Rectal smooth muscle tissue (tissue), 1 donor: Measurements from ENCODE around the gene DNAJC21.

Source experiments
- H3K27ac ChIP-seq: one replicate; pipeline ENCODE4 v1.7.0; 2013; ENCODE audit warnings: low read depth, low read length, inconsistent platforms
- H3K27me3 ChIP-seq: one replicate; pipeline ENCODE4 v1.7.0; 2013; ENCODE audit warnings: low read length; ENCODE audit not compliant: control insufficient read depth, insufficient read depth
- H3K36me3 ChIP-seq: one replicate; pipeline ENCODE4 v1.7.0; 2013; ENCODE audit warnings: low read length; ENCODE audit not compliant: control insufficient read depth, insufficient read depth
- H3K4me1 ChIP-seq: one replicate; pipeline ENCODE4 v1.7.0; 2013; ENCODE audit warnings: low read length; ENCODE audit not compliant: control insufficient read depth, insufficient read depth
- H3K4me3 ChIP-seq: one replicate; pipeline ENCODE4 v1.7.0; 2013; ENCODE audit warnings: low read length
- H3K9ac ChIP-seq: one replicate; pipeline ENCODE4 v1.7.0; 2013; ENCODE audit warnings: low read length

Gene DNAJC21

DNA sequence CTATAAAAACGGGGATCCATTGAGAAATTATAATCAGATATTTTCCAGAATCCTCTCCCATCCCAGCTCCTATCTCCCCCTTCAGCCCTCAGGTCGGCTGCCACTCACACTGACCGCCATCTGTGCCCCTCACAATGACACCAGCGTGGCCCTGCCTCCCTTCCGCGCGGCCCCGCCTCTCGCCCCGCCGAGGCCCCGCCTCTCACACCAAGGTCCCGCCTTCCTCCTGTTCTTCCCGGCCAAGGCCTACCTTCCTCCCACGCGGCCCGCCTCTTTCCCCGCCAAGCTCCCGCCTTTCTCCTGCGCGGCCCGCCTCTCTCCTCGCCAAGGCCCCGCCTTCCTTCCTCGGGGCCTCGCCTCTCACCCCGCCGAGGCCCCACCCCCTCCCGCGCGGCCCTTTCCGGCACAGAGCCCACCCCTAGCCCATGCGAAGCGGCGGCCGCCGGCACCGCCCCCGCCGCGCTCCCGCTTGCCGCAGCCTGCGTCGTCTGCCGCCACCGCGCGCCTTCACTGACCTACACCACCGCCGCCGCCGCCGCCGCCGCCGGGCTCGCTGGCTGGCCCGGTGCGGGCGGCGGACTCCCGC, at the start of gene DNAJC21:
DNAJC21 (plus strand) TSS at position 426 of the 586 bp plus-strand sequence. CDS start 261 bp downstream, outside the sequence.
- Histone ChIP-seq H3K4me3 (peak within 1 kb of the TSS; percentile 77), H3K27ac (peak within 1 kb of the TSS; percentile 89), H3K4me1 (peaks cover 7% of the 10 kb centered on the region), H3K27me3 (no peaks in the 10 kb centered on the region), H3K9ac (peak within 1 kb of the TSS; percentile 90), H3K36me3 (no peaks in the 10 kb centered on the region)

DNA sequence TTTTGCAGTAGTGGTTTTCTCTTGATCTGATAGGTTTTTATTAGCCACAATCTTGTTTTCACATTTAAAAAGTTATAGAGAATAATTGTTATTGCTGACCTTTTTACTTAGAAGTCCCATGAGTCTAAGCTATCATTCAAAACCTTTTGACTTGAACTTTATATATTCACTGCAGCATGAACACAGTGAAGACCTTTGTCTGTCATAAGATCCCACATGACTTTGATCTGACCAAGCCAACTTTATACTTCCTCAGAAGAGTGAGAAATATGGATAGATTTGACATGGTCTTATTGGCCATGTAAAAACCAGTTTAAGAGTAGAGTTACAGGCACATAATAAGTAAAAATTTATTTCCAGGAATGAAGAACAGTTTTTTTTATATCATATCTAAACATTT, 48.1 kb upstream of the DNAJC21 start:
- Histone ChIP-seq H3K9ac (no peak overlapping the region), H3K4me1 (no peaks in the 10 kb centered on the region)

DNA sequence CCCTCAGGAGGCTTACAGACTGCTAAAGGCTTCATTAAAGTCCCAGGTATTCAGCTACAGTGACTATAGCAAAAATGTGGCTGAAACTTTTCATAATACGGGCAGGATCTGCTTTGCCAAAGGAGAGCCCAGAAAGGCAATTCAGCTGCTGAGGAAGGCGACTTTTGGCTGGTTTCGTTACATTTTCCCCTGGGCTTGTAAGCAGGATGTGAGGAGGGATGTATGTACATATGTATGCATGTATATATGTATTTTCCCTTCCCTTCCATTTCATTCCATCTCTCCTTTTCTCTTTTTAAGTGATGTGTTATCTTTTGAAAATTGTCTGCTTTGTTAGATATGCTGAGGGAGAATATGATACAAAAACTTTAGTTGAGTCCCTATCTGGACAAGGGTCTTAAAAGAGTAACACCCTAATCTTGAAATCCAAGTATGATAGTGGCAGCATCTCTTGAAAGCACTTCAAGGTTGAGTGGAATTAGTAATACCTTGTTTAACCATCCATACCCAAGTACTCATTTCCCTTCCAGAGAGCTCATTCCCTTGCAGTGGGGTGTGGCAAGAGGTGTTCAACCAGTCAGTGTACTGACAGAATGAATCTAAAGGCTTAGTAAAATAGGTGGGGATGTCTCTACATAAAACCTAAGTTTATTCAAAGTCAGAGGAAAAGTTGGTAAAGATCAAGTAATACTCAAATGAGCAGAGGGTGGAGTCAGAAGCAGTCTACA, 42.8 kb upstream of the DNAJC21 start:
- Histone ChIP-seq H3K27me3 (no peaks in the 10 kb centered on the region), H3K4me3 (no peak overlapping the region), H3K4me1 (no peaks in the 10 kb centered on the region), H3K27ac (no peak overlapping the region), H3K9ac (no peak overlapping the region), H3K36me3 (no peaks in the 10 kb centered on the region)

More for the DNA sequence above, 48.1 kb upstream of the DNAJC21 start:
- Histone ChIP-seq H3K27ac (no peak overlapping the region), H3K36me3 (no peaks in the 10 kb centered on the region), H3K27me3 (no peaks in the 10 kb centered on the region), H3K4me3 (no peak overlapping the region)

DNA sequence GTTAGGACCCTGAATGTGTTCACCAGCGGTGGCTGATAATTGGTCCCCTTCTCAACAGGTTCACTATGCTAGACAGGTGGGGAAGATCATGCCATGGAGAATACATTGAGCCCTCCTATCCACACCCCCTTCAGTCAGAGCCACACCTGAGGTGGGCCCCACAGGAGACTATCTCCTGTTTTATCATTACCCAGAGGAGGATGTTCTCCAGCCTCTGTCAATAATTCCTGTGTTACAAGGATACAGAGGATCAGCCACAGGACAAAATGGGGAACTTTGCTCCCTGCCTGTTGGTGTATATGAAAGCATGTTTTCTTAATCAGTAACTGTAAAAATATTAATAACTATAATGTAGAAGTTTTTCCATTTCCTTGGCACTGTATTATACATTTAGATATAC, 40.0 kb upstream of the DNAJC21 start:
- H3K4me1 ChIP-seq = no peaks in the 10 kb centered on the region
- H3K4me3 ChIP-seq = no peak overlapping the region
- no peak overlapping the region for H3K27ac ChIP-seq
- no peaks in the 10 kb centered on the region for H3K36me3 ChIP-seq
- H3K27me3 ChIP-seq = no peaks in the 10 kb centered on the region
- H3K9ac ChIP-seq = no peak overlapping the region

DNA sequence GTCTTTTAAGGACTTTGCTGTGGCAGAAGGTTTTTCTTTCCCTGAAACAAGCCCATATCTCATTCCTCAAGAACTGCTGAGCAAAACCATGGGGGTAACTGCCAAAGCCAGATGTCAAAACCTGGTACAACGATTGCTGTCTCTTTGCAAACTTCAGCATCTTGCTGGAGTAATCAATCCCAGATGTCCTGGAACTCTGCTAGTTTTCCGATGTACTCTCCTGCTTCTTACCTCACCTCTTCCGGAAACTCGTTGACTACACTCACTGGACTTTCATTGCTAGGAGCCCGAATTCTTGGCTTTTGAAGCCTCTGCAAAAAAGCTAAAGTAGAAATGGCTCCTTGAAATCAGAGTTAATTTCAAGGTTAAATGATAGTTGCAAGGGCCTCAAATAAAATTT, 37.4 kb upstream of the DNAJC21 start:
- Histone ChIP-seq H3K27me3 (no peaks in the 10 kb centered on the region), H3K4me1 (no peaks in the 10 kb centered on the region), H3K9ac (no peak overlapping the region), H3K4me3 (no peak overlapping the region), H3K36me3 (no peaks in the 10 kb centered on the region), H3K27ac (no peak overlapping the region)

DNA sequence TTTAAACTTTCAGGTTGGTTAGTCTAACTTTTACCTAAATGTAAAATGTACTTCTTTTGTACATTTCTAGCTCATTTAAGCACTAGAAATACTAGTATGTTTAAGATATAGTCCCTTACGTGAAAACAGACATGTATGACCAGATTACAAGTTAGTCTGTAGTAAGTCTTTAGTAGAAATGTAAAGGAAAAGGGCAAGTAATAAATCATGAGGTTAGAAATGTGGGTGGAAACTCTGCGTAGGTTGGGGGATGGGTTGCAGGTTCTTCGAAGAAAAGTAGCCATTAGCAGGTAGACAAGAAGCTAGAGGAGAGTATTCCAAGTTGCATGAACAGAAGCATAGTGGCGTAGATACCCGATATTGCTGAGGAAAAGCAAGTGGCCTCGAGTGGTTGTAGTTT, 36.9 kb upstream of the DNAJC21 start:
- H3K4me3 ChIP-seq = no peak overlapping the region
- no peaks in the 10 kb centered on the region for H3K36me3 ChIP-seq
- H3K9ac ChIP-seq = no peak overlapping the region
- no peaks in the 10 kb centered on the region for H3K27me3 ChIP-seq
- H3K4me1 ChIP-seq = no peaks in the 10 kb centered on the region
- H3K27ac ChIP-seq = no peak overlapping the region

DNA sequence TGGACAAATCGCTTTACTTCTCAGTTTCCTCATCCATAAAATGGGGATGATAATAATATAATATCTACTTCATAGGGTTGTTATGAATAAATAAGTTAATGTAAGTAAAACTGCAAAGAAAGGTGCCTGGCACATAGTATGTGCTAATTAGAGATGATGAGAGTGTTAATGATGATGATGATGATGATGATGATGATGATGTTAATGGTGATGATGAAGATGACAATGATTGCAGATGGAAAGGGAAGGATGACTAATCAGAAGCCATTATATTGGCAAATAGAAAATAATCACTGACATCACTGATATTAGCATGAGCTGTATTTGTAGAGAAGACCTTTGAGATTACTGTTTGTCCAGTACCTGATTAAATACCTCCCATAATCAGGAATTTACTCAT, 34.6 kb upstream of the DNAJC21 start:
- Histone ChIP-seq H3K4me3 (no peak overlapping the region), H3K27me3 (no peaks in the 10 kb centered on the region), H3K27ac (no peak overlapping the region), H3K9ac (no peak overlapping the region), H3K36me3 (no peaks in the 10 kb centered on the region), H3K4me1 (peaks cover 4% of the 10 kb centered on the region)

DNA sequence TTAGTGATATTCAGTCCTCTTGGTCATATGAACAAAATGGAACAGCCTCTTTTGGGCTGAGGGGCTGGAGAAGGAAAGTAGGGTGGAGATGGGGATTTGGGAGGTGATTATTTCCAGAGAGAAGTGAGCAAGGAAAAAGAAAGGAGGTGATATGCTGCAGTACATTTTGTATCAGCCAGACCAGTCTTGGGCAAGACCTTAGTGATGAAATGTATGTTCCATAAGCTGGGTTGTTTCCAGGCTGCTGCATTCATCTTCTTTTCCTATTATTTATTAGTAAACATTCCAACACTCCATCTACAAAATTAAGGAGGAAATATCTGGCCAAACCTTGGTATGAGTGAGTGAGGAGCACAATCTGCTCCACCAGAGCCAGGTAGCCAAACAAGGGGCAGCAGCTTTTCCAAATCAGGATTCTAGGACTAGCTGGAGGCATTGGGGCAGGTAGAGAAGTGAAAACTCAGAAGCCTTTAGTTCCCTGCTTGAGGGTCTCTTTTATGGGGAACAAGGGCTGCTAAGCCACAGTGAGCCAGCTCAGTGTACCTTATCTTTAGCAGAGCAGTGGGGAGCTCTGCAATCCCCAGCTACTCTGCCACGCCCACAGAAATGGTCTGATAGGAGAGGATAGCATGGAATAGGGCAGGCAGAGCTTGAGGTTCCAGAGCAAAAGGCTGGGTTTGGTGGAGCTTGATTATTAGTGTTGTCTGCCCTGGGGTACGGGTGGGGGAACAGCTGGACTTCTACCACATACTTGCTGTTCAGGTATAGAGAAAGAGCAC, 33.5 kb upstream of the DNAJC21 start:
- Histone ChIP-seq H3K9ac (no peak overlapping the region), H3K36me3 (no peaks in the 10 kb centered on the region), H3K27me3 (no peaks in the 10 kb centered on the region), H3K27ac (no peak overlapping the region), H3K4me1 (peaks cover 4% of the 10 kb centered on the region), H3K4me3 (no peak overlapping the region)

DNA sequence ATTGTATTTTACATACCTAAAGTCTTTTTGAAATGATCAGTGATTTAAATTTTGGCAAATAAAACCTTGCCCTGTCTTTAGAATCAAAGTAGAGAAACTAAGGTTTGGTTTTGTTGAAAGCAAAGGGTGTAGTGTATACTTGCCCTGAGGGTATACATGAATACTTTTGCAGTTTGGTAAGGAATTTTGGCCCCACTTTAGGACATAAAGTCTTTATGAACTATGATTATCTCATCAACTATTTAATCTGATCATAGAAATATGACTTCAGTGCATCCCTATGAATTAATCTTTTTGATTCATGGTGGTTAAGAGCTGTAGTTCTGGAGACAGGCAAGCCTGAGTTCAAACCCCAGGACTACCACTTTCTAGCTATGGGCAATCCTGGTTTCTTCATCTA, 31.7 kb upstream of the DNAJC21 start:
- H3K4me1 ChIP-seq = peaks cover 4% of the 10 kb centered on the region
- no peaks in the 10 kb centered on the region for H3K36me3 ChIP-seq
- no peak overlapping the region for H3K4me3 ChIP-seq
- no peak overlapping the region for H3K9ac ChIP-seq
- H3K27ac ChIP-seq = no peak overlapping the region
- H3K27me3 ChIP-seq = no peaks in the 10 kb centered on the region

DNA sequence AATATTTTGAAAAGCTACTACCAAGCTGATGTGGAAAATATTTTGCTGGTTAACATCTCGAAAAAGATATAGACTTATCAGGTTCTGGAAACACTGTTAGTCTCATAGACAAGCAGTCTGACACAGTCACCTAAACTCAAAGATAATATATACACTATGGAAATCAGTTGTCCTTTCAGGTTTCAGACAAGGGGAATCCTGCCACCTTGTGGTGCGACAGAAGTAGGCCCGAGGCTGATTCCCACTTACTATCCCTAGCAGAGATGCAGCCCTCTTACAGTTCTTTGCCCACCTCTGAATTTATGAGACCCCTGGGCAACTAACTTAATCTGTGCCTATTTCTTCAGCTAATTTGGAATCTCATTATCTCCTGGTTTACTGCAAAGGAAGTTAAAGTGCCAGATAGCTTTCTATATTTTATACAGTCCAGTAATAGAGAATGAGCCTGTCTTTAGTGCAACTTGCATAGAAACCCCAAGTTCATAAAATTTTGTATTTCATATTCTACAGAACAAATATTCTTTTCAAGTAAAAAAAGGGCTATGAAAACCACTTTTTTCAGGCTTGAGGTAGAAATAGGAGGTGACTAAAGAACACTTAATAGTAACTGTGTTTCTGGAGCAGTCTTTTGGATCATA, 31.0 kb upstream of the DNAJC21 start:
- H3K4me3 ChIP-seq = no peak overlapping the region
- peaks cover 4% of the 10 kb centered on the region for H3K4me1 ChIP-seq
- H3K36me3 ChIP-seq = no peaks in the 10 kb centered on the region
- no peak overlapping the region for H3K9ac ChIP-seq
- H3K27me3 ChIP-seq = no peaks in the 10 kb centered on the region
- no peak overlapping the region for H3K27ac ChIP-seq

DNA sequence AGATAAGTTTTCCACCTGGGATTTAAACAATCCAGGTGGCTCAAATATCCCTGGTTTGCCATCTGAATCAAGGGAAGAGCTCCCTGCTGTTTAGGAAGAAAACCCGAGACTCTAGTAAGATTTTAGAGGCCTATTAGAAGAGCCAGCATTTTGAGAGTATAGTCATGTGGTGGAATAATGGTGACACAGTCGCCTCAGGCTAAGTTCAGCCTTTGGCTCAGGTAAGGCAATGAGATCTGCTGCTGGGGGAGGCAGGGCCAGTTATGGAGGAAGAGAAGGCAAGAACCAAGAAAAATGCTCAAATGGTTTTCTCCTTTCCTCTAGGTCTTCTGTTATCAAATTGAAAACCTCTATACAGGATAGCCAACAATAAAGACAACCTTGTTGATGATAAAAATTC, 30.3 kb upstream of the DNAJC21 start:
- Histone ChIP-seq H3K4me3 (no peak overlapping the region), H3K9ac (no peak overlapping the region), H3K27ac (no peak overlapping the region)

DNA sequence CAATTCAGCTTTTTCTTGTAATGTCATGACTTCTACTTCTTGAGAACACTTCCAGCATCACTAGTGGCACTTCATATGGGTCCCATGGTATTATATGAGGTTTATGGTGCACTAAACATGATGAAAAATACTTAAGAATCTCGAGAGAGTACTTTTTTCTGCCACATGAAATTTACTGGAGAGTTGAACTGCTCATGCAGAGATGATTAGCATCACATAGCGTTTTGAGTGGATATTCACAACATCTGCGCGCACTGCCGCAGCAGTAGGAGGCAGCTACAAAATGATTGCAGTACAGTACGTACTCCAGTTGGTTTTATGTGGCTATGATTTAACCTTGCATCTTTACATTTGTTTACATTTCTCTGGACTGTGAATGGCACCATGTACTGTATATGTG, 28.7 kb upstream of the DNAJC21 start:
- Histone ChIP-seq H3K4me3 (no peak overlapping the region), H3K9ac (no peak overlapping the region), H3K27me3 (no peaks in the 10 kb centered on the region), H3K4me1 (peaks cover 4% of the 10 kb centered on the region), H3K27ac (no peak overlapping the region), H3K36me3 (no peaks in the 10 kb centered on the region)

More for the DNA sequence above, 30.3 kb upstream of the DNAJC21 start:
- Histone ChIP-seq H3K36me3 (no peaks in the 10 kb centered on the region), H3K4me1 (peaks cover 4% of the 10 kb centered on the region), H3K27me3 (no peaks in the 10 kb centered on the region)
